ENCODE results near the gene GTF3C5.
"Not testable (repeated sequence)": the region's sequence is repeated elsewhere in the genome, so short reads cannot be mapped to it uniquely, and the experiment has no call there.

- TF ChIP-seq CTCF, POLR2A (IDR thresholded peaks at IDR 0.05): not testable (repeated sequence)
These were observed 51.3 kb downstream of the GTF3C5 start for GRCh38 chr9:133081957-133082644.
